ENCODE results near the gene CLMP.

The CLMP gene

DNA sequence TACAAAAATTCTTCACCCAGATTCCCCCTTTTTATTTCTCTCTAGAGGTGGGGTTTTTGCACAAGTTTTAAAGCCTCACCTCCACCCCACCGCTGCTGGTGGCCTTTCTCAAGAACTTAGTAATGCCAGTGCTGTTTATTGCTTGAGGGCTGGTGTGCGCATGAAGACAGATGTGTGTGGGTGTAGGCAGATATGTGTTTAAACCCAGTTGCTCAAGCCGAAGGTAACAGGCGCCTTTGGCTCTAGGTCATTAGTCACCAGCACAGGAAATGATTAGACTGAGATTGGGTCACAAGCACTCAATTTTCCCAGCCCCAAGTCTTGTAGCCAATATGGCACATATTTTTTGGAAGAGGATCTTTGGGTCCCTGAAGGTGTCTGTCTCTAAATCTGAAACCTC lies 2.7 kb upstream of the CLMP start:
- TF ChIP-seq EZH2 (IDR thresholded peaks at IDR 0.05; ENCODE audit: borderline replicate concordance, low read length): no peak
- H3K27ac ChIP-seq (ENCODE audit: low read depth, low read length, poor library complexity, severe bottlenecking): no peak overlapping the region
- no peaks in the 10 kb centered on the region for H3K36me3 ChIP-seq (ENCODE audit: insufficient read depth, low read length)
- H3K27me3 ChIP-seq (ENCODE audit: insufficient read depth, low read length): no peaks in the 10 kb centered on the region
- no peak overlapping the region for H3K4me3 ChIP-seq (ENCODE audit: low read depth, low read length, poor library complexity, severe bottlenecking)
- H3K4me2 ChIP-seq (ENCODE audit: low read length): no peak overlapping the region
- H3K9me2 ChIP-seq (ENCODE audit: low read depth, low read length): no peaks in the 10 kb centered on the region
- H3F3A ChIP-seq (ENCODE audit: insufficient read depth, low read length): no peaks in the 10 kb centered on the region
- H4K20me1 ChIP-seq (ENCODE audit: insufficient read depth, low read length): no peaks in the 10 kb centered on the region
- H2AFZ ChIP-seq (ENCODE audit: low read length): no peak overlapping the region
- H3K9me3 ChIP-seq (ENCODE audit: low read length): no peaks in the 10 kb centered on the region
- no peaks in the 10 kb centered on the region for H3K4me1 ChIP-seq (ENCODE audit: insufficient read depth, low read length, severe bottlenecking)
- no peak overlapping the region for H3K9ac ChIP-seq (ENCODE audit: low read length)
- H3K79me2 ChIP-seq (ENCODE audit: insufficient read depth, low read length): no peaks in the 10 kb centered on the region

DNA sequence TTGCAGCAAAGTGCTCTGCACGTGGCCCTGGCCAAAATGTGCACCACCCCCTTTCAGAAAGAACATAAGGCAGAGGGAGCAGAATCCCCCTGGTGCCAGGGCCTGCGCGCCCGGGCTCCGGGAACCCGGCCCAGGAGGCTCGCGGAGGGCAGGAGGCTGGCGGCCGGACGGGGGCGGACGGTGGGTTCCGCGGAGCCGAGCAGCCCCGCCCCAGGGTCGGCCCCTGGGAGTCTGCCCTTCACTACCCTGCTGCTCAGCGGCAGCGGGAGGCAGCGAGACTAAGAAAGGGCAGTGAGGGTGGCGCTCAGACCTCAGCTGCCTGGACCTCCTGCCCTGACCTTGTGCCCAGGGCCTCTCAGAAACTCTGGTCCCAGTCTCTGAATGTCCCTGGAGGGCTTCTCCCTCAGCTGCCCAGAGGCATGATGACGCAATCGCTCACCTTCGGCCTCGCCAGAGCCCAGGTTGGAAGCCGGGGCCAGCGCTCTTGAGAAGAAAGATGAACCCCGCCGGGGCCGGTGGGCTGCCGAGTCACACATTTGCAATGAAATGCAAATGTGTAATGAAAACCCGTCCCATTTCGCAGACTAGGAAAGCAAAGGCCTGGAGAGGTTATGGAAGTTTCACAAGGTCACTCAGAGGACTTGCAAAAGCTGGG lies 1.1 kb upstream of the CLMP start:
- no peaks in the 10 kb centered on the region for H3F3A ChIP-seq (ENCODE audit: insufficient read depth, low read length)
- no peak overlapping the region for H3K4me3 ChIP-seq (ENCODE audit: low read depth, low read length, poor library complexity, severe bottlenecking)
- H3K4me2 ChIP-seq (ENCODE audit: low read length): no peak overlapping the region
- no peaks in the 10 kb centered on the region for H3K79me2 ChIP-seq (ENCODE audit: insufficient read depth, low read length)
- H3K27me3 ChIP-seq (ENCODE audit: insufficient read depth, low read length): no peaks in the 10 kb centered on the region
- H3K27ac ChIP-seq (ENCODE audit: low read depth, low read length, poor library complexity, severe bottlenecking): no peak overlapping the region
- no peaks in the 10 kb centered on the region for H4K20me1 ChIP-seq (ENCODE audit: insufficient read depth, low read length)
- H3K36me3 ChIP-seq (ENCODE audit: insufficient read depth, low read length): no peaks in the 10 kb centered on the region
- H3K4me1 ChIP-seq (ENCODE audit: insufficient read depth, low read length, severe bottlenecking): no peaks in the 10 kb centered on the region
- no peak overlapping the region for H2AFZ ChIP-seq (ENCODE audit: low read length)
- H3K9ac ChIP-seq (ENCODE audit: low read length): no peak overlapping the region
- TF ChIP-seq EZH2 (IDR thresholded peaks at IDR 0.05; ENCODE audit: borderline replicate concordance, low read length): no peak
- TF ChIP-seq, protein P1, sequence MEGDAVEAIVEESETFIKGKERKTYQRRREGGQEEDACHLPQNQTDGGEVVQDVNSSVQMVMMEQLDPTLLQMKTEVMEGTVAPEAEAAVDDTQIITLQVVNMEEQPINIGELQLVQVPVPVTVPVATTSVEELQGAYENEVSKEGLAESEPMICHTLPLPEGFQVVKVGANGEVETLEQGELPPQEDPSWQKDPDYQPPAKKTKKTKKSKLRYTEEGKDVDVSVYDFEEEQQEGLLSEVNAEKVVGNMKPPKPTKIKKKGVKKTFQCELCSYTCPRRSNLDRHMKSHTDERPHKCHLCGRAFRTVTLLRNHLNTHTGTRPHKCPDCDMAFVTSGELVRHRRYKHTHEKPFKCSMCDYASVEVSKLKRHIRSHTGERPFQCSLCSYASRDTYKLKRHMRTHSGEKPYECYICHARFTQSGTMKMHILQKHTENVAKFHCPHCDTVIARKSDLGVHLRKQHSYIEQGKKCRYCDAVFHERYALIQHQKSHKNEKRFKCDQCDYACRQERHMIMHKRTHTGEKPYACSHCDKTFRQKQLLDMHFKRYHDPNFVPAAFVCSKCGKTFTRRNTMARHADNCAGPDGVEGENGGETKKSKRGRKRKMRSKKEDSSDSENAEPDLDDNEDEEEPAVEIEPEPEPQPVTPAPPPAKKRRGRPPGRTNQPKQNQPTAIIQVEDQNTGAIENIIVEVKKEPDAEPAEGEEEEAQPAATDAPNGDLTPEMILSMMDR (IDR thresholded peaks at IDR 0.05; ENCODE audit: low read length): no peak
- H3K9me2 ChIP-seq (ENCODE audit: low read depth, low read length): no peaks in the 10 kb centered on the region
- no peaks in the 10 kb centered on the region for H3K9me3 ChIP-seq (ENCODE audit: low read length)

DNA sequence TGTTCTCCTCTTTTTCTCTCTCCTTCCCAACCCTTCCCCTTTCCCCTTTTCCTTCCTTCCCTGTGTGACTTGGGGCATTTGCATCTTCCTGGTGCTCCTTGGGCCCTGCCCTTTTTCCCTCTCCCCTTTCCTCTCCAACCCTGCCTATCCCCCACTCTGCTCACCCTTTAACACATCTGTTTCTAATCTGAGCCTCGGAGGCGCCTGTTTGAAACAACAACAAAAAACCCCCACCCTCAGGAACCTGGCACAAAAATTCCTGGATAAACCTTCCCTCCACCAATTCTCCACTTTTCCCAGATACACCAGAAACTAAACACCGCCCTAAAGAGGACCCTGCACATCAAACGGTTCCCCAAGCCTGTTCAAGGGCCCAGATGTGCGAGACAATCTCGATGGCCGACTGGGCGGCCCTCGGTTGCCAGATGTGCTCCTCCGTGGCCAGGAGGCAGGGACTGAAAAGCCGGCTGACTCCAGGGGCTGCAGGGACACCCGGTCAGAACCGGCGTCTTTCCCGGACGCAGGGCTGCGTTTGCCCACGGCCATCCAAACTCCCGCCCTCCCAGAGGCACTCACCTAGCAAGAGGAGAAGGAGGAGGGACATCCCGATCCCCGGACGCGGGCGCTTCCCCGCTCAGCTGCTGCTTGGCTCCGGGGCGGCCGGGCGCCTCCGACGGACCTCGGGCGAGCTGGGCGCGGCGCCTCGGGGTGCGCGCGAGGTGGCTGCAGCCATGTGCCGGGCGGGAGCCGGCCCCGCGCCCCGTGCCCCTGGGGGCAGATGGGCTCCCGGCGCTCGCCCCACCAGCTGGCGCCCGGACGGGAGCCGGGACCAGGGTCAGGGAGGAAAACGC lies 486 bp downstream of the CLMP start:
- Histone ChIP-seq H3K27ac (ENCODE audit: low read depth, low read length, poor library complexity, severe bottlenecking) (no peak overlapping the region), H3K27me3 (ENCODE audit: insufficient read depth, low read length) (no peaks in the 10 kb centered on the region), H3K4me1 (ENCODE audit: insufficient read depth, low read length, severe bottlenecking) (no peaks in the 10 kb centered on the region), H4K20me1 (ENCODE audit: insufficient read depth, low read length) (no peaks in the 10 kb centered on the region), H3F3A (ENCODE audit: insufficient read depth, low read length) (no peaks in the 10 kb centered on the region), H2AFZ (ENCODE audit: low read length) (no peak overlapping the region), H3K9me2 (ENCODE audit: low read depth, low read length) (no peaks in the 10 kb centered on the region), H3K9ac (ENCODE audit: low read length) (no peak overlapping the region), H3K4me3 (ENCODE audit: low read depth, low read length, poor library complexity, severe bottlenecking) (no peak overlapping the region), H3K9me3 (ENCODE audit: low read length) (no peaks in the 10 kb centered on the region), H3K36me3 (ENCODE audit: insufficient read depth, low read length) (no peaks in the 10 kb centered on the region), H3K4me2 (ENCODE audit: low read length) (no peak overlapping the region), H3K79me2 (ENCODE audit: insufficient read depth, low read length) (no peaks in the 10 kb centered on the region)
- no peak for TF ChIP-seq EZH2 (IDR thresholded peaks at IDR 0.05; ENCODE audit: borderline replicate concordance, low read length)
- TF ChIP-seq, protein P1 (IDR thresholded peaks at IDR 0.05; ENCODE audit: low read length): no peak
